ENCODE results near the gene NR6A1. TPM values are rescaled to one million over a fixed set of nuclear protein-coding genes. Genes with fewer than 3 reads are reported as not detected.

NR6A1 gene
- polyA plus RNA-seq, 1 donor from 2014 or later, result 4.3 TPM

DNA sequence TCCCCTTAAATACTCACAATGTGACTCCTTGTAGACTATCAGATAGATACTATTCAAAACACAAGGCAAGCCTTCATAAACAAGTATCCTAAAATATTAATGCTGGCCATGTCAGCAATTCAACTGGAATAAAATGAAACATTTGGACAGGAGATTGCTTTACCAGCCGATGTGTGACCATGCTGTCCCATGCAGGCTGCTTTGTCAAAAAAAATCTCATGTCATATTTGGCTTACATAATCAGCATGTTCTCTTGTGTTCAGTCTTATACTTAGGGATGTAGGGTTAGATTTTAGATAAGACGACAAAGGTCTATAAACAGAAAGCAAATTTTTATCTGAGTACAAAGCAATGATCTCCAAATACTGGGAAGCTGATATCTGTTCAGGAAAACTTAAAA is 108.5 kb downstream of the NR6A1 start:
- peak overlapping the region; percentile 37 for H3K4me2 ChIP-seq (ENCODE audit: low read length)
- peaks cover 79% of the 10 kb centered on the region for H3K79me2 ChIP-seq (replicated peaks; ENCODE audit: insufficient read depth, low read length)

GRCh38 chr9:124661271-124661670 is 109.8 kb downstream of the NR6A1 start:
- Histone ChIP-seq H3K9ac (ENCODE audit: low read length) (peak overlapping the region; percentile 77), H4K20me1 (ENCODE audit: insufficient read depth) (no peaks in the 10 kb centered on the region), H3K27ac (ENCODE audit: low read length) (peak overlapping the region; percentile 91)

More for the DNA sequence above, 108.5 kb downstream of the NR6A1 start:
- peaks cover 3% of the 10 kb centered on the region for H3F3A ChIP-seq (ENCODE audit: insufficient read depth, low read length, poor library complexity, severe bottlenecking)
- no peak overlapping the region for H3K9ac ChIP-seq (ENCODE audit: low read length)
- H3K4me3 ChIP-seq (ENCODE audit: low read length), result peak overlapping the region; percentile 72
- H3K36me3 ChIP-seq (ENCODE audit: insufficient read depth, low read length), result no peaks in the 10 kb centered on the region
- no peak overlapping the region for H2AFZ ChIP-seq (ENCODE audit: low read depth, low read length)
- no peak overlapping the region for H3K27ac ChIP-seq (ENCODE audit: low read length)
- no peaks in the 10 kb centered on the region for H4K20me1 ChIP-seq (ENCODE audit: insufficient read depth)
- H3K9me3 ChIP-seq (ENCODE audit: low read length), result no peaks in the 10 kb centered on the region
- no peak for TF ChIP-seq CTCF (IDR thresholded peaks at IDR 0.05; ENCODE audit: poor library complexity, severe bottlenecking)
- TF ChIP-seq EZH2 (IDR thresholded peaks at IDR 0.05; ENCODE audit: borderline replicate concordance, insufficient read depth, low read length, poor library complexity, severe bottlenecking), result no peak
- no peak for TF ChIP-seq RAD21 (conservative IDR thresholded peaks at IDR 0.05)
- no peak for TF ChIP-seq TAF1 (IDR thresholded peaks at IDR 0.05; ENCODE audit: low read depth)
- no peak for TF ChIP-seq MXI1 (conservative IDR thresholded peaks at IDR 0.05; ENCODE audit: poor library complexity, severe bottlenecking)
- no peaks in the 10 kb centered on the region for H3K9me2 ChIP-seq (ENCODE audit: insufficient read depth, low read length)
- H3K27me3 ChIP-seq (ENCODE audit: insufficient read depth, low read depth, low read length), result no peaks in the 10 kb centered on the region

More at GRCh38 chr9:124661271-124661670, 109.8 kb downstream of the NR6A1 start:
- no peaks in the 10 kb centered on the region for H3K36me3 ChIP-seq (ENCODE audit: insufficient read depth, low read length)
- H3K4me3 ChIP-seq (ENCODE audit: low read length), result peak overlapping the region; percentile 72
- peaks cover 3% of the 10 kb centered on the region for H3F3A ChIP-seq (ENCODE audit: insufficient read depth, low read length, poor library complexity, severe bottlenecking)
- H2AFZ ChIP-seq (ENCODE audit: low read depth, low read length), result no peak overlapping the region
- H3K9me2 ChIP-seq (ENCODE audit: insufficient read depth, low read length), result no peaks in the 10 kb centered on the region
- peak overlapping the region; percentile 79 for H3K4me2 ChIP-seq (ENCODE audit: low read length)
- H3K79me2 ChIP-seq (replicated peaks; ENCODE audit: insufficient read depth, low read length), result peaks cover 67% of the 10 kb centered on the region
- H3K9me3 ChIP-seq (ENCODE audit: low read length), result no peaks in the 10 kb centered on the region
- H3K27me3 ChIP-seq (ENCODE audit: insufficient read depth, low read depth, low read length), result no peaks in the 10 kb centered on the region
- TF ChIP-seq, protein P1, sequence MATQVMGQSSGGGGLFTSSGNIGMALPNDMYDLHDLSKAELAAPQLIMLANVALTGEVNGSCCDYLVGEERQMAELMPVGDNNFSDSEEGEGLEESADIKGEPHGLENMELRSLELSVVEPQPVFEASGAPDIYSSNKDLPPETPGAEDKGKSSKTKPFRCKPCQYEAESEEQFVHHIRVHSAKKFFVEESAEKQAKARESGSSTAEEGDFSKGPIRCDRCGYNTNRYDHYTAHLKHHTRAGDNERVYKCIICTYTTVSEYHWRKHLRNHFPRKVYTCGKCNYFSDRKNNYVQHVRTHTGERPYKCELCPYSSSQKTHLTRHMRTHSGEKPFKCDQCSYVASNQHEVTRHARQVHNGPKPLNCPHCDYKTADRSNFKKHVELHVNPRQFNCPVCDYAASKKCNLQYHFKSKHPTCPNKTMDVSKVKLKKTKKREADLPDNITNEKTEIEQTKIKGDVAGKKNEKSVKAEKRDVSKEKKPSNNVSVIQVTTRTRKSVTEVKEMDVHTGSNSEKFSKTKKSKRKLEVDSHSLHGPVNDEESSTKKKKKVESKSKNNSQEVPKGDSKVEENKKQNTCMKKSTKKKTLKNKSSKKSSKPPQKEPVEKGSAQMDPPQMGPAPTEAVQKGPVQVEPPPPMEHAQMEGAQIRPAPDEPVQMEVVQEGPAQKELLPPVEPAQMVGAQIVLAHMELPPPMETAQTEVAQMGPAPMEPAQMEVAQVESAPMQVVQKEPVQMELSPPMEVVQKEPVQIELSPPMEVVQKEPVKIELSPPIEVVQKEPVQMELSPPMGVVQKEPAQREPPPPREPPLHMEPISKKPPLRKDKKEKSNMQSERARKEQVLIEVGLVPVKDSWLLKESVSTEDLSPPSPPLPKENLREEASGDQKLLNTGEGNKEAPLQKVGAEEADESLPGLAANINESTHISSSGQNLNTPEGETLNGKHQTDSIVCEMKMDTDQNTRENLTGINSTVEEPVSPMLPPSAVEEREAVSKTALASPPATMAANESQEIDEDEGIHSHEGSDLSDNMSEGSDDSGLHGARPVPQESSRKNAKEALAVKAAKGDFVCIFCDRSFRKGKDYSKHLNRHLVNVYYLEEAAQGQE (IDR thresholded peaks at IDR 0.05; ENCODE audit: borderline replicate concordance), result no peak
- TF ChIP-seq EZH2 (IDR thresholded peaks at IDR 0.05; ENCODE audit: borderline replicate concordance, insufficient read depth, low read length, poor library complexity, severe bottlenecking) (no peak), POLR2AphosphoS5 (IDR thresholded peaks at IDR 0.05) (no peak), TAF1 (IDR thresholded peaks at IDR 0.05; ENCODE audit: low read depth) (no peak), CTCF (IDR thresholded peaks at IDR 0.05; ENCODE audit: poor library complexity, severe bottlenecking) (no peak), MXI1 (conservative IDR thresholded peaks at IDR 0.05; ENCODE audit: poor library complexity, severe bottlenecking) (no peak), SMC3 (conservative IDR thresholded peaks at IDR 0.05; ENCODE audit: poor library complexity) (no peak), EP300 (conservative IDR thresholded peaks at IDR 0.05; ENCODE audit: poor library complexity, severe bottlenecking) (no peak)
